ENCODE data around the gene LTBP4.
"Not testable (repeated sequence)": the region's sequence is repeated elsewhere in the genome, so short reads cannot be mapped to it uniquely, and the experiment has no call there.

Gene LTBP4

GRCh38 chr19:40627486-40628279 lies 26.5 kb downstream of the LTBP4 start:
- no peak for DNase-seq (ENCODE audit: low spot score)

GRCh38 chr19:40629346-40629745 lies 28.2 kb downstream of the LTBP4 start:
- peak; percentile 31 for DNase-seq (ENCODE audit: low spot score)

DNA sequence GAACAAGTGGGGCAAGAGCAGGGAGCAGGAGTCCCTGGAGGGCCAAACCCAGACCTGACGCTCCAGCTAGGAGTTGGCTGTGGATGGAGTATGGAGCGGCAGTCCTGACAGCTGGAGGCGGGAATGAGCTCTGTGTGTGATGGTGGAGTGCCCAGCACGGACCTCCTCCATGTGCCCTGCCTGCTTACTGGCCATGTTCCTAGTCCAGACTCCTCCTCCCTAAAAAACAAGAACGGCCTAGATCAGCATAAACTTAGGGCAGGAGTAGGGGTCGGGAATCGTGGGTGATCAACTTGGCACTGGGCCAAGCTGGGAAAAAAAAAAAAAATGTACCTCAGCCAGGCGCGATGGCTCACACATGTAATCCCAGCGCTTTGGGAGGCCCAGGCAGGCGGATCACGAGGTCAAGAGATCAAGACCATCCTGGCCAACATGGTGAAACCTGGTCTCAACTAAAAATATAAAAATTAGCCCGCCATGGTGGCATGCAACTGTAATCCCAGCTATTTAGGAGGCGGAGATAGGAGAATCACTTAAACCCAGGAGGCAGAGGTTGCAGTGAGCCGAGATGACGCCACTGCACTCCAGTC lies 29.5 kb downstream of the LTBP4 start:
- DNase-seq (ENCODE audit: low spot score) = peak; percentile 28

GRCh38 chr19:40632311-40633036 lies 31.3 kb downstream of the LTBP4 start:
- DNase-seq (ENCODE audit: low spot score) = no peak

DNA sequence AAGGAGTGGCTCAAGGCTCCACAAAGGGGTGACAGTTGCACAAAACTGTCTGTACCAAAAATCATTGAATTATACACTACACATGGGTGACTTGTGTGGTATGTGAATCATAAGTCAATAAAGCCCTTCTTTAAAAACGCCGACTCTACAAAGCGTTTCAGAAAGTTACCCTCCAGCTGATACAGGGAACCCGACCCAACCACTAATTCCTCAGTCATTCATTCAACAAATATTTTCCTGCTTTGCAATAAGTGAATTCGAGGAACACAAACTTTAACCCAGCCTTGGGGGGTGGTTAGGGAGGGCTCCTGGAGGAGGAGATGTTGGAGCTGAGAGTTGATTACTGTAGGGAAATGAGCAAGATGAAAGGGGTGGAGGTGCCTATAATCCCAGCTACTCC lies 32.0 kb downstream of the LTBP4 start:
- DNase-seq (ENCODE audit: low spot score) = no peak

DNA sequence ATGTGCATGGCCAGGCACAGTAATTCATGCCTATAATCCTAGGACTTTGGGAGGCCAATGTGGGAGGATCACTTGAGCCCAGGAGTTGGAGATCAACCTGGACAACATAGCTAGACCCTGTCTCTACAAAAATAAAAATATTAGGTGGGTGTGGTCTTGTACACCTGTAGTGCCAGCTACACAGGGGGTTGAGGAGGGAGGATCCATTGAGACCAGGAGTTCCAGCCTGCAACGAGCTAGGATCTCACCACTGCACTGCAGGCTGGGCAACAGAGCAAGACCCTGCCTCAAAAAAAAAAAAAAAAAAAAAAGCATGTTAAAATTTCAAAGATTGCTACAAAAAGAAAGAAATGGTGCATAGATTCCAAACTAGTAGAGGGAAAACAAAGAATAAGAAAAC lies 37.2 kb downstream of the LTBP4 start:
- DNase-seq (ENCODE audit: low spot score) = no peak

DNA sequence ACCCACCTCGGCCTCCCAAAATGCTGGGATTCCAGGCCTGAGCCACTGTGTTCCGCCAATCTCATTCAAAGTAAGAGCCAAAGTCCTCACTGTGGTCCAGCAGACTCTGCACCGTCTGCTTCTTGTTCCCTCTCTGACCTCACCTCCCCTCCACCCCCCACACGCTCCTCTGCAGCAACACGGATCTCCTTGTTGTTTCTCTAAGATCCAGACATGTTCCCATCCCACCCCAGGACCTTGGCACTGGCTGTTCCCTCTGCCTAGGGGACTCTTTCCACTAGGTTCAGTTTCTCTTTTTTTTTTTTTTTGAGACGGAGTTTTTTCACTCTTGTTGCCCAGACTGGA lies 38.4 kb downstream of the LTBP4 start:
- DNase-seq (ENCODE audit: low spot score) = no peak

GRCh38 chr19:40640744-40641143 lies 39.6 kb downstream of the LTBP4 start:
- DNase-seq (ENCODE audit: low spot score) = peak; percentile 26

- DNase-seq (ENCODE audit: low spot score) = no peak
Observed at GRCh38 chr19:40641281-40641680, 40.1 kb downstream of the LTBP4 start.

- DNase-seq (ENCODE audit: low spot score) = no peak
Observed at GRCh38 chr19:40642051-40642706, 41.0 kb downstream of the LTBP4 start.

- DNase-seq (ENCODE audit: low spot score) = no peak
Observed at GRCh38 chr19:40642757-40643305, 41.7 kb downstream of the LTBP4 start.

GRCh38 chr19:40646743-40647254 lies 45.6 kb downstream of the LTBP4 start:
- DNase-seq (ENCODE audit: low spot score) = no peak

DNA sequence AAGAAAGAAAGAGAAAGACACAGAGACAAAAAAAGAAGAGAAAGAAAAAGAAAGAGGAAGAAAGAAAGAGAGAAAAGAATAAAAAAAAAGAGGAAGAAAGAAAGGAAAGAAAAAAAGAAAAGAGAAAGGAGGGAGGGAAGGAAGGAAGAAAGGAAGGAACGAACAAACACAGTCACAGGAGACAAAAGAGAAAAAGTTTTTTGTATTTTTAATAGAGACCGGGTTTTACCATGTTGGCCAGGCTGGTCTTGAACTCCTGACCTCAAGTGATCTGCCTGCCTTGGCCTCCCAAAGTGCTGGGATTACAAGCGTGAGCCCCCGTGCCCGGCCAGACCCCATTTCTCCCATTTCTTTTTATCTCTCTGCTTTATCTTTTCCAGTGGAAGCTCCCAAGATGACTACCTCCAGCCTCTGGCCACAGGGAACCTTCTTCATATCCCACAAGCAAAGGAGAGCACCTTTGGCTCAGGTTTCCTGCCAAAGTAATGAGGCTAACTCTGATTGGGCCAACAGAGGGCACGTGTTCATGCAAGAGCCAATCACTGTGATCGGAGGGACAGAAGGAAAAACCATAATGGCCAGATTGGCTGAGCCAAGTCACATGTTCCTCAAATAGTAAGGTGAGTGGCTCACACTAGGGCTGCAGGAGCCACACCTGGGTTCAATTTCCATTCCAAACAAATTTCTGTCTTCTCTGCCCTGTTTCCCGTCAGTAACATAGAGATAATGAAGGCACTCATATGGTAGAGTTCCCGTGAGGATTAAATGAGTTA lies 48.9 kb downstream of the LTBP4 start:
- DNase-seq (ENCODE audit: low spot score) = not testable (repeated sequence)

GRCh38 chr19:40650749-40651305 lies 49.7 kb downstream of the LTBP4 start:
- DNase-seq (ENCODE audit: low spot score) = no peak

DNA sequence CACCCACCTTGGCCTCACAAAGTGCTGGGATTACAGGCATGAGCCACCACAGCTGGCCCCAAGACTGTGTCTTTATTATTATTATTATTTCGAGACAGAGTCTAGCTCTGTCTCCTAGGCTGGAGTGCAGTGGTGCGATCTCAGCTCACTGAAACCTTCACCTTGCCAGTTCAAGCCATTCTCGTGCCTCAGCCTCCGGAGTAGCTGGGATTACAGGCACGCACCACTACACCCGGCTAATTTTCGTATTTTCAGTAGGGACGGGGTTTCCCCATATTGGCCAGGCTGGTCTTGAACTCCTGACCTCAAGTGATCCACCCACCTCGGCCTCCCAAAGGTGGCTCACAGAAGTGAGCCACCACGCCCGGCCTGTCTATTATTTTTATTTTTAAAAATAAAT lies 51.1 kb downstream of the LTBP4 start:
- not testable (repeated sequence) for DNase-seq (ENCODE audit: low spot score)

- not testable (repeated sequence) for DNase-seq (ENCODE audit: low spot score)
Observed at GRCh38 chr19:40655684-40656083, 54.5 kb downstream of the LTBP4 start.

DNA sequence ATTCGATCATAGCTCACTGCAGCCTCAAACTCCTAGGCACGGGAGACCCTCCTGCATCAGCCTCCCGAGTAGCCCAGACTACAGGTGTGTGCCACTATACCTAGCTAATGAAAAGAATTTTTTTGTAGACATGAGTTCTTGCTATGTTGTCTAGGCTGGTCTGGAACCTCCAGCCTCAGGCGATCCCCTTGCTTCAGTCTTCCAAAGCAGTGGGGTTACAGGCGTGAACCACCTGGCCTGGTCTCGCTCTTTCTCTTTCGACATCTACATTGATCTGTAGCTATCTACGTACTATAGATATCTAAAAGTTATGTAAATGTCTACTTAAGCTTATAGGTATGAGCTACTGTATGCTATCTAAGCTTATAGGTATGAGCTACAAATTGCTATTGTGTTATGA lies 56.9 kb downstream of the LTBP4 start:
- DNase-seq (ENCODE audit: low spot score) = no peak

- DNase-seq (ENCODE audit: low spot score) = no peak
Observed at GRCh38 chr19:40659116-40659515, 57.9 kb downstream of the LTBP4 start.

- no peak for DNase-seq (ENCODE audit: low spot score)
Observed at GRCh38 chr19:40659566-40659965, 58.4 kb downstream of the LTBP4 start.

- DNase-seq (ENCODE audit: low spot score) = no peak
Observed at GRCh38 chr19:40661616-40662015, 60.4 kb downstream of the LTBP4 start.

All from D341Med (cell line).